PC-9 (cell line): ENCODE results near the gene KAZALD1. TPM values are rescaled to one million over a fixed set of nuclear protein-coding genes. Genes with fewer than 3 reads are reported as not detected.

ENCODE experiments used
- BruUV-seq: library from RNA; stranded (reverse); fragments of 400-500 nt; replicated peaks from 2 replicates; lab custom pipeline; 2021; lab: Mats Ljungman, UMichigan
- CTCF ChIA-PET: fragments of 300-600 bp; sonication (Branson Sonifier 250); formaldehyde crosslinking; loops from one replicate; lab custom pipeline; 2022; ENCODE audit warnings: antibody characterized with exemption; lab: Charles Lee
- POLR2A ChIA-PET: fragments of 300-600 bp; sonication (Branson Sonifier 250); formaldehyde crosslinking; loops from one replicate; lab custom pipeline; 2022; ENCODE audit warnings: antibody characterized with exemption; ENCODE audit not compliant: unreplicated experiment; lab: Charles Lee
- DNase-seq, 2 experiments: peaks; one replicate each; pipeline versions ENCODE4 v3.0.0 to v3.0.0-alpha.2; 2015 to 2022; ENCODE audit warnings: mixed read lengths in 1 of 2
- H2AFZ ChIP-seq: fragments of 200-600 bp; sonication (generic); 2 replicates; pipeline ENCODE4 v1.8.1; 2017; ENCODE audit warnings: antibody characterized with exemption
- H3F3A ChIP-seq: fragments of 200-600 bp; sonication (generic); 2 replicates; pipeline ENCODE4 v1.8.1; 2017; ENCODE audit warnings: antibody characterized with exemption, mild to moderate bottlenecking, low read depth; ENCODE audit not compliant: insufficient read depth
- H3K27ac ChIP-seq: fragments of 200-600 bp; sonication (generic); 2 replicates; pipeline ENCODE4 v1.6.1; 2016; ENCODE audit warnings: mixed run types
- H3K27me3 ChIP-seq: fragments of 200-600 bp; sonication (generic); 2 replicates; pipeline ENCODE4 v1.6.1; 2016; ENCODE audit warnings: low read depth, mixed run types; ENCODE audit not compliant: insufficient read depth
- H3K36me3 ChIP-seq: fragments of 200-600 bp; sonication (generic); 2 replicates; pipeline ENCODE4 v1.6.1; 2016; ENCODE audit warnings: low read depth, mixed run types
- H3K4me1 ChIP-seq: fragments of 200-600 bp; sonication (generic); replicated peaks from 2 replicates; pipeline ENCODE4 v1.6.1; 2016; ENCODE audit warnings: mixed run types; ENCODE audit not compliant: insufficient read depth
- H3K4me2 ChIP-seq: fragments of 200-600 bp; sonication (generic); 2 replicates; pipeline ENCODE4 v1.6.1; 2017; ENCODE audit warnings: mixed run types
- H3K4me3 ChIP-seq: fragments of 200-600 bp; sonication (generic); 2 replicates; pipeline ENCODE4 v1.6.1; 2016; ENCODE audit warnings: mixed run types
- H3K79me2 ChIP-seq: fragments of 200-600 bp; sonication (generic); 2 replicates; pipeline ENCODE4 v1.6.1; 2017; ENCODE audit warnings: low read depth, mixed run types
- H3K9me2 ChIP-seq: fragments of 200-600 bp; sonication (generic); 2 replicates; pipeline ENCODE4 v1.8.1; 2017; ENCODE audit warnings: mild to moderate bottlenecking; ENCODE audit not compliant: insufficient read depth
- H3K9me3 ChIP-seq: fragments of 200-600 bp; sonication (generic); 2 replicates; pipeline ENCODE4 v1.8.1; 2016; ENCODE audit warnings: low read depth; ENCODE audit not compliant: insufficient read depth
- H4K20me1 ChIP-seq: fragments of 200-600 bp; sonication (generic); 2 replicates; pipeline ENCODE4 v1.8.1; 2017; ENCODE audit not compliant: insufficient read depth
- EZH2 ChIP-seq: fragments of 200-600 bp; sonication (generic); IDR thresholded peaks from 2 replicates; pipeline ENCODE4 v1.8.0; 2017; ENCODE audit warnings: antibody characterized with exemption, low read depth
- intact Hi-C: fragments of 100-400 bp; cut with micrococcal nuclease; formaldehyde crosslinking; loops from one replicate; pipeline ENCODE4 v1.10.0; 2022; ENCODE audit not compliant: unreplicated experiment
- total RNA-seq: library from RNA; stranded (reverse); gene quantifications from 2 replicates; pipeline ENCODE4 v1.2.3, GENCODE V29; 2021
- TF ChIP-seq, protein P1 (sequence below): fragments of 200-600 bp; sonication (generic); conservative IDR thresholded peaks from 2 replicates; pipeline ENCODE4 v1.6.1; 2017; ENCODE audit warnings: mixed run types, antibody characterized with exemption, mild to moderate bottlenecking, moderate library complexity

KAZALD1 gene
- total RNA-seq, 1 experiment from 2014 or later, result 19.7 TPM

DNA sequence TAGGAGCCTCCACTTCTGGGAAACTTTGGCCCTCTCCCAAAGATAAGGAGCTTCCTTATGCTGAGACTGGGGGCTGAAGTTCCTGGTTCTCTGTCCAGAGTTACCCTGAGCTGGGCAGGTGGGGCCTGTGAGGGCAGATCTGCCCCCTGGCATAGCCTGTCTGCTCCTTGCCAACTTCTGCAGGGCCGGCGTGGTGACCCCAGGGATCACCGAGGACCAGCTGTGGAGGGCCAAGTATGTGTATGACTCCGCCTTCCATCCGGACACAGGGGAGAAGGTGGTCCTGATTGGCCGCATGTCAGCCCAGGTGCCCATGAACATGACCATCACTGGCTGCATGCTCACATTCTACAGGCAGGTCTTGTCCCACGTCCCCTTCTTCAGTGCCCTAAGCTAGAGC lies 26.5 kb upstream of the KAZALD1 start:
- H3F3A ChIP-seq, result peaks cover 16% of the 10 kb centered on the region; the same call in 1 of the 2 replicates
- no peak overlapping the region for H3K27ac ChIP-seq
- no peak overlapping the region for H3K4me2 ChIP-seq
- peaks cover 14% of the 10 kb centered on the region for H3K4me1 ChIP-seq
- intact Hi-C loops, result no loop called here
- no peaks in the 10 kb centered on the region for H3K79me2 ChIP-seq
- no peaks in the 10 kb centered on the region for H3K9me2 ChIP-seq
- no TSS peak for BruUV-seq
- no peak overlapping the region for H3K4me3 ChIP-seq
- no peaks in the 10 kb centered on the region for H3K36me3 ChIP-seq
- no peak for DNase-seq
- CTCF ChIA-PET, result no interaction called here
- H3K9me3 ChIP-seq, result no peaks in the 10 kb centered on the region
- no peak overlapping the region for H2AFZ ChIP-seq
- TF ChIP-seq, protein P1, sequence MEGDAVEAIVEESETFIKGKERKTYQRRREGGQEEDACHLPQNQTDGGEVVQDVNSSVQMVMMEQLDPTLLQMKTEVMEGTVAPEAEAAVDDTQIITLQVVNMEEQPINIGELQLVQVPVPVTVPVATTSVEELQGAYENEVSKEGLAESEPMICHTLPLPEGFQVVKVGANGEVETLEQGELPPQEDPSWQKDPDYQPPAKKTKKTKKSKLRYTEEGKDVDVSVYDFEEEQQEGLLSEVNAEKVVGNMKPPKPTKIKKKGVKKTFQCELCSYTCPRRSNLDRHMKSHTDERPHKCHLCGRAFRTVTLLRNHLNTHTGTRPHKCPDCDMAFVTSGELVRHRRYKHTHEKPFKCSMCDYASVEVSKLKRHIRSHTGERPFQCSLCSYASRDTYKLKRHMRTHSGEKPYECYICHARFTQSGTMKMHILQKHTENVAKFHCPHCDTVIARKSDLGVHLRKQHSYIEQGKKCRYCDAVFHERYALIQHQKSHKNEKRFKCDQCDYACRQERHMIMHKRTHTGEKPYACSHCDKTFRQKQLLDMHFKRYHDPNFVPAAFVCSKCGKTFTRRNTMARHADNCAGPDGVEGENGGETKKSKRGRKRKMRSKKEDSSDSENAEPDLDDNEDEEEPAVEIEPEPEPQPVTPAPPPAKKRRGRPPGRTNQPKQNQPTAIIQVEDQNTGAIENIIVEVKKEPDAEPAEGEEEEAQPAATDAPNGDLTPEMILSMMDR, result no peak
- no peak for TF ChIP-seq EZH2
- H3K27me3 ChIP-seq, result no peaks in the 10 kb centered on the region
- POLR2A ChIA-PET, result no interaction called here
- no peaks in the 10 kb centered on the region for H4K20me1 ChIP-seq

DNA sequence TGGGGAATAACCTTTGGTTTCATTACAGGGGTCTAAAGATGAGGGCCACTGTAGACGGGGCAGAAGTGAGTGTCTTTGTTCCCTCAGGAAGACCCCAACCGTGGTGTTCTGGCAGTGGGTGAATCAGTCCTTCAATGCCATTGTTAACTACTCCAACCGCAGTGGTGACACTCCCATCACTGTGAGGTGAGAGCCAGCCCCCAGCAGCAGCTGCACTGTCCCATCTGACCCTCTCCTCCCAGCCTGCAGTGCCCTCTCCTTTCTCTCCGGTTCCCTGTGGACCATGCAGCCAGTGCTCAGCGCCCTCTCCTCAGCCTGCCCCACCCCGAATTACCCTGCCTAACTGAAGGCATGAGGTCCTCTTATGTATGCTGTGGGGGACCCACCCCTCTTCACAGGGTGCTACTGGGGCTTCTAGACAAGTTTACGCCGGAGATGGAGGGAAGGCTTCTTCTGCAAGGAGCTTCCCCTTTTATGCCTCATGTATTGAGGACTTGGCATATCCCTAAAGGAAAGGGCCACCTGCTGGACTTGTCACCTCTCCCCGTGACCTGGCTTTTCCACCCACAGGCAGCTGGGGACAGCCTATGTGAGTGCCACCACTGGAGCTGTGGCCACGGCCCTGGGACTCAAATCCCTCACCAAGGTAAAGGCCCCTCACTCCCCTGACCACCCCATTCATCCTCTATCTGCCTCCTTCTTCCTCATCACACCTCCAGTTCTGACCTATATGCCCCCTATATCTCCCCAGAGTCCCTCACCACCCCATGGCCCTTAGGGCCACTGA lies 25.7 kb upstream of the KAZALD1 start:
- Histone ChIP-seq H3K4me1 (peaks cover 10% of the 10 kb centered on the region), H2AFZ (no peak overlapping the region), H3K4me2 (no peak overlapping the region), H3F3A (peaks cover 16% of the 10 kb centered on the region; the same call in 1 of the 2 replicates), H3K79me2 (no peaks in the 10 kb centered on the region), H3K27me3 (no peaks in the 10 kb centered on the region), H3K9me2 (no peaks in the 10 kb centered on the region), H4K20me1 (no peaks in the 10 kb centered on the region), H3K36me3 (no peaks in the 10 kb centered on the region), H3K9me3 (no peaks in the 10 kb centered on the region), H3K27ac (no peak overlapping the region), H3K4me3 (no peak overlapping the region)
- no peak for DNase-seq
- no TSS peak for BruUV-seq
- intact Hi-C loops, result no loop called here
- ChIA-PET CTCF (no interaction called here), POLR2A (no interaction called here)
- TF ChIP-seq, protein P1, result no peak
- TF ChIP-seq EZH2, result no peak

DNA sequence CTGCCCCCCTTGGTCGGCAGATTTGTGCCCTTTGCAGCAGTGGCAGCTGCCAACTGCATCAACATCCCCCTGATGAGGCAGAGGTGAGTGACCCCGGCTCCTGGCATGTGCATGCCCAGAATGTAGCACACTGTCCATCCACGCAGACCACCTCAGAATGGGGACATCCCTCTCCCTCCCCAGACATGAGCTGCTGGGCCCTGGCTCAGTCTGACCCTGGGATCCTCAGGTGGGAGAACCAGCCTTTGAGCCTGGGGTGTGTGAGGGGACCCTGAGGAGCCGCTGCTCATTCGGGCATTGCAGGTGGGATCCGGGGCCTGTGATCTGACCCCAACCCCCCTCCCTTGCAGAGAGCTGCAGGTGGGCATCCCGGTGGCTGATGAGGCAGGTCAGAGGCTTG lies 25.1 kb upstream of the KAZALD1 start:
- H3K4me3 ChIP-seq, result no peak overlapping the region
- peaks cover 14% of the 10 kb centered on the region for H3K4me1 ChIP-seq
- no peaks in the 10 kb centered on the region for H3K9me3 ChIP-seq
- H3K9me2 ChIP-seq, result no peaks in the 10 kb centered on the region
- H3K4me2 ChIP-seq, result no peak overlapping the region
- CTCF ChIA-PET, result no interaction called here
- DNase-seq, result no peak
- TF ChIP-seq, protein P1, result no peak
- no peak for TF ChIP-seq EZH2
- no TSS peak for BruUV-seq
- H2AFZ ChIP-seq, result no peak overlapping the region
- no peaks in the 10 kb centered on the region for H3K79me2 ChIP-seq
- POLR2A ChIA-PET, result interaction anchor here (0.6 kb wide), 1 partner anchor 696 kb away, joined by 4 read pairs; no protein-coding TSS in a partner anchor
- intact Hi-C loops, result no loop called here
- no peak overlapping the region for H3K27ac ChIP-seq
- H3K36me3 ChIP-seq, result no peaks in the 10 kb centered on the region
- H4K20me1 ChIP-seq, result no peaks in the 10 kb centered on the region
- peaks cover 16% of the 10 kb centered on the region; the same call in 1 of the 2 replicates for H3F3A ChIP-seq
- H3K27me3 ChIP-seq, result no peaks in the 10 kb centered on the region
